ENCODE data around the gene DRAM2.

GRCh38 chr1:111183308-111184069 is 43.6 kb upstream of the DRAM2 start:
- no peak for TF ChIP-seq POLR2AphosphoS5 (IDR thresholded peaks at IDR 0.05; ENCODE audit: borderline replicate concordance, low read depth, low read length)
- TF ChIP-seq EZH2 (IDR thresholded peaks at IDR 0.05), result no peak
